NOMO-1 treated with dmso at 0.1 percent for 144 hours (cell line): ENCODE measurements around the gene UVSSA.

Experiments
- DNase-seq: peaks from one replicate; lab custom pipeline; 2025; ENCODE audit not compliant: unreplicated experiment; lab: John Stamatoyannopoulos, UW

The UVSSA gene

GRCh38 chr4:1346781-1347409 is at the start of gene UVSSA:
Gene UVSSA, plus strand, starts transcription at chr4:1347208. Its CDS starts 884 bp downstream, at chr4:1348092.
- peak; percentile 98 for DNase-seq

GRCh38 chr4:1297456-1298325 is 49.3 kb upstream of the UVSSA start:
- DNase-seq: no peak

GRCh38 chr4:1298461-1298860 is 48.5 kb upstream of the UVSSA start:
- DNase-seq: no peak

GRCh38 chr4:1299301-1299860 is 47.6 kb upstream of the UVSSA start:
- DNase-seq: no peak

- peak; percentile 94 for DNase-seq
These were observed 46.2 kb upstream of the UVSSA start for GRCh38 chr4:1300466-1301455.

GRCh38 chr4:1302159-1302558 is 44.8 kb upstream of the UVSSA start:
- DNase-seq: no peak

- no peak for DNase-seq
These were observed 41.7 kb upstream of the UVSSA start for GRCh38 chr4:1305261-1305711.

- DNase-seq: no peak
These were observed 41.1 kb upstream of the UVSSA start for GRCh38 chr4:1305781-1306455.

GRCh38 chr4:1307951-1308735 is 38.9 kb upstream of the UVSSA start:
- DNase-seq: no peak

- DNase-seq: no peak
These were observed 37.6 kb upstream of the UVSSA start for GRCh38 chr4:1309261-1310010.

- DNase-seq: no peak
These were observed 36.8 kb upstream of the UVSSA start for GRCh38 chr4:1310031-1310795.

- no peak for DNase-seq
These were observed 36.0 kb upstream of the UVSSA start for GRCh38 chr4:1310796-1311631.

GRCh38 chr4:1312821-1313640 is 34.0 kb upstream of the UVSSA start:
- no peak for DNase-seq

GRCh38 chr4:1315306-1315705 is 31.7 kb upstream of the UVSSA start:
- DNase-seq: no peak

GRCh38 chr4:1315836-1316536 is 31.0 kb upstream of the UVSSA start:
- no peak for DNase-seq
